AG09319 (cell line): ENCODE measurements around the gene CD5L.

Experiments used
- DNase-seq: peaks from one replicate; pipeline ENCODE4 v3.0.0-alpha.2; 2010; ENCODE audit warnings: low read depth; ENCODE audit errors: extremely low read depth
- CTCF ChIP-seq: IDR thresholded peaks from 2 replicates; pipeline ENCODE4 v1.5.1; 2011; ENCODE audit warnings: low read depth, mild to moderate bottlenecking, inconsistent platforms, low read length, moderate library complexity

The CD5L gene

GRCh38 chr1:157833145-157833544 lies 8.5 kb downstream of the CD5L start:
- no peak for DNase-seq
- TF ChIP-seq CTCF, result no peak

GRCh38 chr1:157831968-157832626 lies 9.5 kb downstream of the CD5L start:
- no peak for TF ChIP-seq CTCF
- no peak for DNase-seq

DNA sequence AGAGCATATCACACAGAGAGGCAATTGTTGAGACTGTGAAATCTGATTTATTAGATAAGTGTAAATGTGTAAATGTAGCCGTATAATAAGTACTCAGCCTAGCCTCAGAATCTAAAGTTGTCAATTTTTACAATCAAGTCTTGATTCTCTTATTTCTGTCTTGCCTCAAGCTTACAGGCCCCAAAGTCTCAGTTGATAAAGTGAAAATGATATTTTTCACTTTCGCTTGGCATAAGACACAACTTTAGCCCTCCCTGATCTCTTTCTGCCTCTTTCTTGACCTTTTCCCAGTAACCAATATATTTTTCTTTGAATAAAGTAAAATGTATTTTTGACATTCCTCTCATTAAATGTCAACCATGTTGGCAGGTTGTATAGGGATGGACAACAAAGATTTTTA lies 10.7 kb downstream of the CD5L start:
- no peak for TF ChIP-seq CTCF
- no peak for DNase-seq

DNA sequence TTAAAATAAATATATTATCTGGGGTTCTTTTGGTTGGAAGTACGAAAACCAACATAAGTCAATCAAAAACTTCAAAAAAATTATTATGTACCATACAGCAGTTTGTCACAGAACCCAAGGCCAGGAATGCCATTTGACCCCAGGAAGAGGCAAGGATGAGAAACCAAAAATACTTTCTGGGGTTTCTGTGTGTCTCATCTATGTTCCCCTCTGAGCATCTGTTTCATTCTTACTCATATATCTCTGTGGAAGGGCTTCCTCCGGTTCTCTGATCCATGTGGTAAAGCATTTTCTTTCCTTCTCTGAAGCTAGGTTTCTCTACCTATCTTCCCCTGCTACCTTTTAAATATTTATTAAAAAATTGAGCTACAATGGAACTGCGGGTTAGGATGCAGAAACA lies 11.9 kb downstream of the CD5L start:
- TF ChIP-seq CTCF, result no peak

GRCh38 chr1:157829210-157829609 lies 12.4 kb downstream of the CD5L start:
- no peak for TF ChIP-seq CTCF

More for the DNA sequence above, 11.9 kb downstream of the CD5L start:
- no peak for DNase-seq

DNA sequence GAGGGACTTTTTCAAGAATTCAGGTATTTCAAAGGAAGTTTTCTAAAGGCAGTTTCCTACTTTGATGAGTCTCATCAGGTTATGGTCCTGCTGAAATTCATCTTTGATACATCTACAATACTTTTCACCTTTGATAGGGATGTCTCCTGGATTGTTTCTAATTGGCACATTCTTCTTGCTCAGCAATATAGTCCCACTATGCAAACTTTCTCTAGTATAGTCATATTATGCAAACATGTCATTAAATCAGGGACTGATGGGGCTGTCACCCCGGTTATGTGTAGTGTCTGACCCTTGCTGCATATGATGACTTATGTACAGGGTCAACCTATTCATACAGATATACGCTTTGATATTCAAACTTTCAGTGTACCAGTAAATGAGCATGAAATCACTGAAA lies 21.3 kb downstream of the CD5L start:
- TF ChIP-seq CTCF, result no peak
- DNase-seq, result no peak

More at GRCh38 chr1:157829210-157829609, 12.4 kb downstream of the CD5L start:
- DNase-seq, result no peak

- no peak for TF ChIP-seq CTCF
- DNase-seq, result no peak
These were observed 21.7 kb downstream of the CD5L start, which contains the start of gene FCRL1 for GRCh38 chr1:157819896-157820295. Gene FCRL1 (minus strand): TSS chr1:157820120. CDS start chr1:157820037, 83 bp downstream.
